CD8-positive, alpha-beta memory T cell (primary cell): ENCODE data around the gene UTP11. TPM values are rescaled to one million over a fixed set of nuclear protein-coding genes. Genes with fewer than 3 reads are reported as not detected.

Experiments used
- CTCF ChIA-PET: fragments of 350-600 bp; sonication (Branson Sonifier 250); formaldehyde crosslinking; loops from one replicate; lab custom pipeline; 2021; ENCODE audit warnings: antibody characterized with exemption; lab: Charles Lee
- POLR2A ChIA-PET: fragments of 350-600 bp; sonication (Branson Sonifier 250); formaldehyde crosslinking; loops from one replicate; lab custom pipeline; 2021; ENCODE audit warnings: antibody characterized with exemption; lab: Charles Lee
- DNase-seq, 5 donors: peaks; one replicate each; pipeline versions ENCODE4 v3.0.0 to v3.0.0-alpha.2; 2020 to 2022; ENCODE audit warnings: mixed read lengths in 1 of 5
- H3K27ac ChIP-seq: one replicate; pipeline ENCODE4 v1.7.0; 2013; ENCODE audit warnings: low read depth, mild to moderate bottlenecking, low read length, moderate library complexity
- H3K27me3 ChIP-seq: 2 replicates; pipeline ENCODE4 v1.7.0; 2013; ENCODE audit warnings: low read length, mild to moderate bottlenecking; ENCODE audit not compliant: insufficient read depth, poor library complexity, severe bottlenecking
- H3K36me3 ChIP-seq: 2 replicates; pipeline ENCODE4 v1.7.0; 2013; ENCODE audit warnings: mild to moderate bottlenecking, low read length, moderate library complexity; ENCODE audit not compliant: insufficient read depth
- H3K4me1 ChIP-seq: 2 replicates; pipeline ENCODE4 v1.7.0; 2013; ENCODE audit warnings: mild to moderate bottlenecking, low read length, moderate library complexity; ENCODE audit not compliant: insufficient read depth
- H3K4me3 ChIP-seq: 2 replicates; pipeline ENCODE4 v1.7.0; 2013; ENCODE audit warnings: mild to moderate bottlenecking, low read length
- H3K9me3 ChIP-seq: 2 replicates; pipeline ENCODE4 v1.7.0; 2013; ENCODE audit warnings: mild to moderate bottlenecking, low read length
- H3K27ac Mint-ChIP-seq, 8 donors: one replicate each; pipeline ENCODE4 v1.8.0; 2020 to 2021; ENCODE audit warnings: mixed read lengths in 8 of 8, mild to moderate bottlenecking in 6 of 8, inconsistent platforms in 3 of 8, moderate library complexity in 3 of 8
- H3K27me3 Mint-ChIP-seq, 2 donors: one replicate each; pipeline ENCODE4 v1.8.0; 2020 to 2021; ENCODE audit warnings: mixed read lengths in 2 of 2, mild to moderate bottlenecking in 1 of 2, moderate library complexity in 1 of 2
- H3K36me3 Mint-ChIP-seq, 3 donors: one replicate each; pipeline ENCODE4 v1.8.0; 2020 to 2021; ENCODE audit warnings: mixed read lengths in 3 of 3, inconsistent platforms in 1 of 3, mild to moderate bottlenecking in 1 of 3
- H3K4me1 Mint-ChIP-seq, 3 donors: one replicate each; pipeline ENCODE4 v1.8.0; 2020 to 2021; ENCODE audit warnings: mixed read lengths in 3 of 3, inconsistent platforms in 1 of 3, mild to moderate bottlenecking in 1 of 3
- H3K4me3 Mint-ChIP-seq, 7 donors: one replicate each; pipeline ENCODE4 v1.8.0; 2020 to 2021; ENCODE audit warnings: mixed read lengths in 7 of 7, mild to moderate bottlenecking in 6 of 7, moderate library complexity in 4 of 7, inconsistent platforms in 2 of 7
- H3K9me3 Mint-ChIP-seq, 5 donors: one replicate each; pipeline ENCODE4 v1.8.0; 2020 to 2022; ENCODE audit warnings: mixed read lengths in 5 of 5, mild to moderate bottlenecking in 3 of 5, moderate library complexity in 2 of 5, inconsistent platforms in 1 of 5
- polyA plus RNA-seq: library from polyadenylated mRNA; unstranded; fragments of 300-500 nt; fragmentation: Illumina TruSeq; gene quantifications from one replicate; pipeline ENCODE4 v1.2.3, GENCODE V29; 2021
- total RNA-seq, 2 experiments: library from RNA; stranded (reverse); gene quantifications; one replicate each; pipeline ENCODE4 v1.2.3, GENCODE V29; 2021

The UTP11 gene
- total and polyA plus RNA-seq, 3 experiments from 2014 or later: 22.4 to 73.6 (median 73.5) TPM

DNA sequence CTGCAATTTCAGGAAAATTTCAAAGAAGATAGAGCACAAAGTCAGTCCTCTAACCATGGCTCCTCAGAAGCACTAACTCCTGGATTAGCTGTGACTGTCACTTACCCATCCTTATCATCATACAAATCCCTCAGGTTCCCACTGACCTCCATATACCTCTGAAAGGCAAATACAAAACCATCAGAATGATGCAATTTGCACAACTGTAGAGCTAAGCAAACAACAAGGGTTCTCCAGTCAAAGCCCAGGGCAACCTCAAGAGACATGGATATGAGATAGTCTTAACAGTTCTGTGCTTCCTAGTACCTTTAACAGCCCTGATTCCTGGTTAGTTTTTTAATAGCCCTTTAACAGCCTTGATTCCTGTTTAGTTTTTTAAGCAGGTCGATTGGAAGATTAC lies 24.9 kb upstream of the UTP11 start:
- ChIA-PET POLR2A (no interaction called here), CTCF (no interaction called here)
- DNase-seq: no peak
- Histone ChIP-seq H3K9me3 (no peaks in the 10 kb centered on the region), H3K4me1 (peaks cover 11% of the 10 kb centered on the region), H3K36me3 (peaks cover 40% of the 10 kb centered on the region), H3K27ac (no peak overlapping the region), H3K4me3 (no peak overlapping the region), H3K27me3 (no peaks in the 10 kb centered on the region)
- Mint-ChIP-seq H3K4me1 (peaks cover 17 to 27% (median 27%) of the 10 kb centered on the region in 3 donors), H3K36me3 (peaks cover 3 to 48% (median 10%) of the 10 kb centered on the region in 3 donors), H3K4me3 (peak overlapping the region in 2 of 7 donors; percentile 32 to 89), H3K9me3 (no peaks in the 10 kb centered on the region), H3K27me3 (peaks cover 0 to 2% of the 10 kb centered on the region in 2 donors), H3K27ac (peak overlapping the region in 4 of 8 donors; percentile 13 to 52 (median 19))

DNA sequence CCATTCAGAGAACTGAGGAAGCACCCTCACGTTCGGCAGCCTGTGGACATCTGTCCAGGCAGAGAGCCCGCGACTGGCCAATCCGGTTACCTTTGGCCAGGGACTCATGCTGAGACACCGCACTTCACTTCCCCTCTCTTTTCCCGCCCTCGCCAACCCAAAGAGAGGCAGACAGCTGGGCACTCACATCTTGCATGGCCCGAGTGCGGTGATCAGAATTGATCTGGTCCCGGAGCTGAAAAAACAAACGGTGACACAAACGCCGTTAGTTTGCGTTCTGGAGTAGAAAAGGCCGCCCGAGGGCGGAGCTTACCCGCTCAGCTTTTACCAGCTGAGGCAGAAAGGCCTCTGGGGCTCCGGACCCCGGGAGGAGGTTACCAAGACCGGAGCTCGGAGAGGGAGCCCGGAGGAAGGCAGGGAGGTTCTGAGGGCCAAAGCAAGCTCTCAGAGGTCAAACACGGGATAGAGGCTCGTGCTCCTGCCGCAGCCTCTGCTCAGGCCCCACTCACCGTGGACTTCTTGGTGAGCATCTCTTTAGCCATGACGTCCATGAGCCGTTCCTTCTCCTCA lies 23.1 kb upstream of the UTP11 start:
- peak overlapping the region; percentile 63 to 99 (median 96) for H3K27ac Mint-ChIP-seq
- H3K27ac ChIP-seq: peak overlapping the region; percentile 83
- no peaks in the 10 kb centered on the region for H3K9me3 Mint-ChIP-seq
- H3K9me3 ChIP-seq: no peaks in the 10 kb centered on the region
- ChIA-PET CTCF (interaction anchor here (0.7 to 3.9 kb wide), 10 partner anchors 11 to 189 kb away, joined by 3 to 18 read pairs (median 3); partner anchors contain the start of genes C1orf122, MTF1, UTP11 and YRDC), POLR2A (interaction anchor here (0.8 kb wide), 1 partner anchor 181 kb away, joined by 3 read pairs; the partner anchor contains the start of gene YRDC)
- H3K4me3 Mint-ChIP-seq: peak overlapping the region; percentile 89 to 100 (median 99)
- H3K4me1 Mint-ChIP-seq: peaks cover 19 to 31% (median 30%) of the 10 kb centered on the region in 3 donors
- H3K36me3 ChIP-seq: peaks cover 33% of the 10 kb centered on the region
- H3K4me1 ChIP-seq: peaks cover 11% of the 10 kb centered on the region
- peak overlapping the region; percentile 96 for H3K4me3 ChIP-seq
- peaks cover 0 to 2% of the 10 kb centered on the region in 2 donors for H3K27me3 Mint-ChIP-seq
- H3K27me3 ChIP-seq: no peaks in the 10 kb centered on the region
- peak in 2 of 5 donors; percentile 26 to 61 for DNase-seq
- peaks cover 0 to 39% (median 5%) of the 10 kb centered on the region in 3 donors for H3K36me3 Mint-ChIP-seq

DNA sequence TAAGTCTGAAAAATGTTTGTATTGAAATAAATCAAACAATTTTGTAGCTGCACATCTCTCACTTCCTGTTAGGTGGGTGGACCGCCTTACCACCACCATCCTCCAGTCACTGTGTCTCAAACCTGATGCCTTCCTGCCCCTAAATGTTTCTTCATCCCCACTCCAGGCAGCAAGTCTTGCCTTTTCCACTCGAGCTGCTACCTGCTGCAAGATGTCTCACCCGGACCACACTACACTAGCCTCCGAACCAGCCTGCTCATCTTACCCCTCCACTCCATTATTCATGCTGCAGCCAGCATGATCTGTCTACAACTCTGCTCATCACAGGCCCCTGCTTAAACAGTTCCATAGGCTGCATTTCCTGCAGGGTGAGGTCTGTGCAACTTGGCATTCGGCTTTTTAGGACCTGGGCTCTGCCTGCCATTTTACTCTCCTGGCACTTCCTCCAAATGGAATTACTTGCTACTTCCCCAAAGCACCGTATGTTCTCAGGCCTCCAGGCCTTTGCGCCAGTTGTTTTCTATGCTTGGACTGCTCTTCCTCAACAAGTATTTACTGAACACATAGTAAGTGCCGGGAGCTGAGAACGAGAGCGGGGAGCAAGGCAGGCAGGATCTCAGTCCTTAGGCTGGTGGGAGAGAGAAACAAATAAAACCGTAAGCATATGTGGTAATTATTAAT lies 17.5 kb upstream of the UTP11 start:
- peaks cover 8% of the 10 kb centered on the region for H3K36me3 ChIP-seq
- peak overlapping the region; percentile 41 to 84 (median 72) for H3K4me3 Mint-ChIP-seq
- H3K4me1 Mint-ChIP-seq: peaks cover 23 to 30% (median 25%) of the 10 kb centered on the region in 3 donors
- peak overlapping the region; percentile 25 to 92 (median 82) for H3K27ac Mint-ChIP-seq
- ChIA-PET POLR2A (no interaction called here), CTCF (interaction anchor here (0.7 to 1.1 kb wide), 3 partner anchors 14 to 132 kb away, joined by 3 read pairs; no protein-coding TSS in a partner anchor)
- peaks cover 0 to under 1% of the 10 kb centered on the region in 2 donors for H3K27me3 Mint-ChIP-seq
- no peak for DNase-seq
- no peak overlapping the region for H3K4me3 ChIP-seq
- H3K27me3 ChIP-seq: no peaks in the 10 kb centered on the region
- no peak overlapping the region for H3K27ac ChIP-seq
- no peaks in the 10 kb centered on the region for H3K9me3 ChIP-seq
- H3K9me3 Mint-ChIP-seq: no peaks in the 10 kb centered on the region
- peaks cover 6% of the 10 kb centered on the region for H3K4me1 ChIP-seq
- H3K36me3 Mint-ChIP-seq: peaks cover 0 to 2% (median under 1%) of the 10 kb centered on the region in 3 donors

DNA sequence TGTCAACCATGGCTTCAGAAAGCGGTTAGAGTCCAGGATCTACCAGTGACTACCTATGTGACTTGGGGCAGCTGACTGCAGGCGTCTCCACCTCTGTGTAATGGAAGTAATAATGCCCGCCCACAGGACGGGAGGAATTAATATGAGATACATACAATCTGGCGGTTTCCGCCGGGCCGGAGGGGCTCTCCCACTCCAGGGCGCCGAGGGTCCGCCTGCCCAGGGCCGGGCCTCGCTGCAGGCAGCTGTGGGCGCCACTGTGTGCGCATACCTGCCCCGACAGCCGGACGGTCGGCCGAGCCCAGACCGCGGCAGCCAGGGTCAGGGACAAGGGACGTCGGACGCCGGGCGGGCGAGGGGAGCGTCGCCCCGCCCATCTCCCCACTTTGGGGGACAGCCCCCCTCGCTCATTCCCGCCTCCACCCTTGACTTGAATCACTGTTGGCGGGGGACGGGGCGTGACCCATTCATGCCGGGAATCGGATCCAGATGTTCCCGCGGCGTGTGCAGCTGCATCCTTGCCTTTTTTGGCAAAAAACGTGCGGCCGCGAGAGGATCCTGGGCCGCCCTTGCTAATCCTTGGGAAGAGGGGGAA lies 16.7 kb upstream of the UTP11 start:
- Histone ChIP-seq H3K4me1 (peaks cover 6% of the 10 kb centered on the region), H3K4me3 (no peak overlapping the region), H3K27ac (no peak overlapping the region), H3K36me3 (peaks cover 8% of the 10 kb centered on the region), H3K9me3 (no peaks in the 10 kb centered on the region), H3K27me3 (no peaks in the 10 kb centered on the region)
- H3K9me3 Mint-ChIP-seq: no peaks in the 10 kb centered on the region
- ChIA-PET POLR2A (no interaction called here), CTCF (no interaction called here)
- peak in 1 of 5 donors; percentile 56 for DNase-seq
- H3K36me3 Mint-ChIP-seq: peaks cover 0 to 2% (median 0%) of the 10 kb centered on the region in 3 donors
- H3K27me3 Mint-ChIP-seq: no peaks in the 10 kb centered on the region
- H3K27ac Mint-ChIP-seq: peak overlapping the region in 5 of 8 donors; percentile 78 to 92 (median 86)
- H3K4me1 Mint-ChIP-seq: peaks cover 25 to 27% (median 26%) of the 10 kb centered on the region in 3 donors
- H3K4me3 Mint-ChIP-seq: peak overlapping the region in 6 of 7 donors; percentile 64 to 84 (median 77)

DNA sequence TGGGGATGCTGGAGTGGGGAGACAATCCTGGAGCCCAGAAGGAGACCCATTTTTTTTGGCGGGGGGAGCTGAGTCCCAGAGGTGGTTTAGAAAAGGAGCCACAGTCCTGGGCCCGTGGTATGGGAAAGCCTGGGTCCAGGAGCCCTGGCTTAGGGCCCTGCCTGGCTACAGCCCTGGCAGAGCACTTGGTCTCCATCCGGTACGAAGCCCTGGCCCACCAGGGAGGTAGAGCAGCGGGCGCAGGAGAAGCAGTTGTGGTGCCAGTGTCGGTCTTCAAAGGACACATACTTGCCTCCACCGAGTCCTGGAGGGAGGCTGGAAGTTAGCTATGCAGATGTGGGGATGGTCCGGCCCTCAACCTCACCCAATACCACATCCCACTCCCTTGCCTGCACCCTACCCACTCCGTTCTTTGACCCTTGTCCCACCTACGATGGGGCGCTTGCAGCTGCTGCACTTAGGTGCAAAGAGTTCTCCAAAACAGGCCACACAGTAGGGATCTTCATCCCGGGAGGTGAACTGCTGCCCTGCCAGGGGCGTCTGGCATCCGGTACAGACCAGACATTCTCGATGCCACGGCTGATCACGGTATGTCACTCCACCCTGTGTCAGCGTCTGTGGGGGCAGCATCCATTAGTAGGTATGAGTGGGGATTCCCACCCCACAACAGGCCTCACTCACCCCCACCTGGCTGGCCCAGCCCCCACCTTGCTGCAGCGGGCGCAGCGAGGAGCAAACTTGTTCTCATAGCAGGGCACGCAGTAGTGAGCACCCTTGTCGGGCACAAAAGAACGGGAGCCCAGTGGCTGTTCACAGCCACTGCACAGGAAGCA lies 15.1 kb upstream of the UTP11 start:
- Mint-ChIP-seq H3K4me3 (no peak overlapping the region), H3K4me1 (peaks cover 25 to 33% (median 26%) of the 10 kb centered on the region in 3 donors), H3K36me3 (peaks cover 0 to 2% (median 0%) of the 10 kb centered on the region in 3 donors), H3K27me3 (no peaks in the 10 kb centered on the region), H3K27ac (peak overlapping the region in 3 of 8 donors; percentile 38 to 94 (median 61)), H3K9me3 (no peaks in the 10 kb centered on the region)
- Histone ChIP-seq H3K27me3 (no peaks in the 10 kb centered on the region), H3K9me3 (no peaks in the 10 kb centered on the region), H3K4me3 (no peak overlapping the region), H3K36me3 (peaks cover 8% of the 10 kb centered on the region), H3K4me1 (peaks cover 6% of the 10 kb centered on the region), H3K27ac (no peak overlapping the region)
- ChIA-PET CTCF (no interaction called here), POLR2A (interaction anchor here (0.6 kb wide), 1 partner anchor 12 kb away, joined by 3 read pairs; no protein-coding TSS in a partner anchor)
- DNase-seq: no peak

DNA sequence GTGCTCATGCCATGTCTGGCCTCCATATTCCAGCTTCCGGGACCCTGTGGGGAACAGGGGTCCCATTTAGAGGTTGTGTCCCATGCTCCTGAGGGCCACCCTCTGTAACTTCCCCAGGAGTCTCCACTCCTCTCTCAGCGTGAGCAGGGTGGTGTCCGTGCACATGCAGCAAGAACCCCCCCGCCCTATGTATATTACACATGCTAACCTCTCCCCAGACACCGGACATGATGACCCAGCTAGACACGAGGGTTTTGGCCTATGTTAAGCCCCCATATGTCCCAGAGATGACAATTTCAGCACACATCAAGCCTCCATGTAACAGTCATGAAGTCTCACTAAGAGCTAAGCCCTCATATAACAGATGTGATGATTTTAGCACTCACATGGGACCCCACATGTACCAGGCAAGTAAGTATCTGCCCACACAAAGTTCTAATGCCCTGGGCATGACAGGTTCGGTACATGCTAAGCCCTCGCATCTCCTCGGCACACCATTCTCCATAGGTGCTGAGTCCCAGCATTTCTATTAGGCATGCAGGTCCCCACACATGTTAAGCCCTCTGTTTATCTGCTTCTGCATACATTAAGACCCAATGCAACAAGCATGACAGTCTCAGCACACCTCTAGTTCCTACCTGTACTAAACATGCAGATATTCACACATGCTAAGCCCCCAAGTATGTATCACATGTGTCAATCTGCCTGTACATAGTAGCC lies 14.3 kb upstream of the UTP11 start:
- Histone ChIP-seq H3K27ac (peak overlapping the region; percentile 84), H3K27me3 (no peaks in the 10 kb centered on the region), H3K36me3 (peaks cover 8% of the 10 kb centered on the region), H3K9me3 (no peaks in the 10 kb centered on the region), H3K4me3 (no peak overlapping the region), H3K4me1 (peaks cover 7% of the 10 kb centered on the region)
- Mint-ChIP-seq H3K9me3 (no peaks in the 10 kb centered on the region), H3K4me1 (peaks cover 27 to 33% (median 29%) of the 10 kb centered on the region in 3 donors), H3K4me3 (peak overlapping the region in 4 of 7 donors; percentile 22 to 66 (median 43)), H3K27me3 (peaks cover 0 to under 1% of the 10 kb centered on the region in 2 donors), H3K27ac (peak overlapping the region in 6 of 8 donors; percentile 14 to 94 (median 62)), H3K36me3 (peaks cover 0 to 2% (median 0%) of the 10 kb centered on the region in 3 donors)
- ChIA-PET CTCF (no interaction called here), POLR2A (no interaction called here)
- no peak for DNase-seq
